Large intestine (tissue), 1 donor: ENCODE data around the gene ZBTB25. TPM values are rescaled to one million over a fixed set of nuclear protein-coding genes. Genes with fewer than 3 reads are reported as not detected.

Experiments
- polyA plus RNA-seq: library from polyadenylated mRNA; unstranded; fragments of 120-200 nt; gene quantifications from one replicate; pipeline ENCODE4 v1.2.1, GENCODE V29; 2013

ZBTB25 gene
- polyA plus RNA-seq, 1 donor = 11.0 TPM

Other genes starting within 250 kb of the ZBTB25 start
- gene ESR2, start 209.5 kb downstream of the ZBTB25 start, polyA plus RNA-seq = 0.66 TPM
- gene MTHFD1, start 115.5 kb downstream of the ZBTB25 start, polyA plus RNA-seq = 61.9 TPM
- gene AKAP5, start 38.3 kb downstream of the ZBTB25 start, polyA plus RNA-seq = 3.4 TPM
- 43.4 TPM for gene ZBTB1, start 932 bp upstream of the ZBTB25 start, polyA plus RNA-seq
- gene HSPA2, start 36.9 kb upstream of the ZBTB25 start, polyA plus RNA-seq = 27.3 TPM
- 2.6 TPM for gene PPP1R36, start 46.1 kb upstream of the ZBTB25 start, polyA plus RNA-seq
- 56.1 TPM for gene PLEKHG3, start 200.6 kb upstream of the ZBTB25 start, polyA plus RNA-seq